HG03103 (cell line): ENCODE results near the gene USH2A.
"Not testable (repeated sequence)": the region's sequence is repeated elsewhere in the genome, so short reads cannot be mapped to it uniquely, and the experiment has no call there.

ENCODE experiments used
- ATAC-seq: cut with Tn5 transposase; IDR thresholded peaks from one replicate; pipeline ENCODE4 v1.9.1; 2021; ENCODE audit warnings: low read depth; ENCODE audit not compliant: unreplicated experiment

The USH2A gene

DNA sequence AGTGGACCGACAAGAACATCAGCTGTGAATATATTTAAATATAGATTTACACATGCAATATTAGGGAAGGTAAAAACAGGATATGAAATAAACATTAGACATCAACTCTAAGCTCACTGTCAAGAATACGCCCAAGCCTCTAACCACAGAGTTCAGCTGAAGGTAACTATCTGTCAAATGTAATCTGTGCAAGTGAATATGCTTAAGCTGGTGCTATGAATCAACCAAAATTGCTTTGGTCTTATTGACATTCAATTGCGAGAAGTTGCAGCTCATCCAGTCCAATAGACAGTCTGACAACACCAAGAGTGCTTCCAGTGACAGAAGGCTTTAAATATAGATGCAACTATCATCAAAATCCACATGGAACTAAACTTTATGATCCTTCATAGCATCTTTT lies 32.3 kb downstream of the USH2A start:
- no peak for ATAC-seq

- no peak for ATAC-seq
Measured at GRCh38 chr1:216389774-216390173, 33.5 kb downstream of the USH2A start.

DNA sequence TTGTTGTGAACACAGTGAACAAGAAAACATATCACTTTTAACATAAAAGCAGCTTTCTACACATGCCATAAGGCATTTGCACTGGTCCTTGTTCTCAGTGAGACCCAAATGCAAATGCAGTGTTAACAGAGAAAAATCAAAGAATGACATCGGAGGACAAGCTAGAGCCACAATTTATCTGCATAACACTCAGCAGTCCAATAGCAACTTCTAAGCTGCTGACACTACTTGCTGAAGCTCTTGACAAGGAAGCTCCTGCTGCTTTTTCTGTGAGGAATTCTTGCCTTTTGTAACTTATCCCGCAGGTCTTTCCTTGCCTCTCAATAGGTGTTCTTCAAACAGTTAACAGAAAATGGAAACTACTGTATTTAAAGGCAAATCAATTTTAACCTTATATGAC lies 34.7 kb downstream of the USH2A start:
- no peak for ATAC-seq

- ATAC-seq: no peak
Measured at GRCh38 chr1:216387782-216388181, 35.5 kb downstream of the USH2A start.

DNA sequence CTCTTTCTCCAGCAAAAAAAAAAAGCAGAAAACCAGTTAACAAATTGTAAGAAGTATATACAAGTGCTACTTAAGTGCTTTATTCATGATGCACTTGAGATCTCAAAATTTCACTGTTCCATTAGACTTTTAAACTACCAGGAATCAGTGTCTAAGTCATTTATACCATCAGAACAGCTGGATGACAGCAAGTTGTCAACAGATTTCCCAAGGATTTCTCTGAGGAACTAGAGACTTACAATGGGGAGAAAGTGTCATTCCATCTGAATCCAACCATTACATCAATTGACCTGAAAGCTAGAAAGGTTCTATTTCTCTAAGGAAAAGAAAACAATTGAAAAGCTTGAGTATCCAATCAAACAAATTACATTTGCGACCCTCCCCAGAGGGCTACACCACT lies 43.8 kb downstream of the USH2A start:
- no peak for ATAC-seq

GRCh38 chr1:216368249-216368648 lies 55.0 kb downstream of the USH2A start:
- ATAC-seq: no peak

DNA sequence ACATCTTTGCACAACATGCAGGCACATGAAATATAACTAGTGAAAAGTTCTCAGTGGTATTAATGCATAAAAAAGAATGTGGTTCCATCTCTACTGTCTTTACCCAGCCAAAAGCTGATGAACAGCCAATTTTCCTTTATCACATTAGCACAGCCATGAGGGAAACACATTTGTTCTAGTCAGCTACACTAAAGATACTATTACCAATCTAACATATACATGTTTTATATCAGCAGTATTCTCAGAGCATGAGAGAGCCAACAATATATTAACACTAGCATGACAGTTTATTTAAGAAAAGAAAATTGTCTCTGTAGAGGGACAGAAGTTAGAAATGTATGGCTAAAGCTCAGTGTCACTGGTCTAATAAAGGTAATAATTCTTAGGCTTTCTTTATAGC lies 56.3 kb downstream of the USH2A start:
- ATAC-seq: no peak

- no peak for ATAC-seq
Measured at GRCh38 chr1:216356945-216357344, 66.3 kb downstream of the USH2A start.

- no peak for ATAC-seq
Measured at GRCh38 chr1:216350186-216350585, 73.1 kb downstream of the USH2A start.

- no peak for ATAC-seq
Measured at GRCh38 chr1:216346526-216346925, 76.7 kb downstream of the USH2A start.

DNA sequence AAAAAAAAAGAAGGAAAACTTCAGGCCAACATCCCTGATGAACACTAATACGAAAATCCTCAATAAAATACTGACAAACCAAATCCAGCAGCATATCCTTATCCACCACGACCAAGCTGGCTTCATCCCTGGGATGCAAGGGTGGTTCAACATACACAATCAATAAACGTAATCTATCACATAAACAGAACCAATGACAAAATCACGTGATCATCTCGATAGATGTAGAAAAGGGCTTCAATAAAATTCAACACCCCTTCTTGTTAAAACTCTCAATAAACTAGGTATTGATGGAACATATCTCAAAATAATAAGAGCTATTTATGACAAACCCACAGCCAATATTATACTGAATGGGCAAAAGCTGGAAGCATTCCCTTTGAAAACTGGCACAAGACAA lies 82.7 kb downstream of the USH2A start:
- ATAC-seq: not testable (repeated sequence)

DNA sequence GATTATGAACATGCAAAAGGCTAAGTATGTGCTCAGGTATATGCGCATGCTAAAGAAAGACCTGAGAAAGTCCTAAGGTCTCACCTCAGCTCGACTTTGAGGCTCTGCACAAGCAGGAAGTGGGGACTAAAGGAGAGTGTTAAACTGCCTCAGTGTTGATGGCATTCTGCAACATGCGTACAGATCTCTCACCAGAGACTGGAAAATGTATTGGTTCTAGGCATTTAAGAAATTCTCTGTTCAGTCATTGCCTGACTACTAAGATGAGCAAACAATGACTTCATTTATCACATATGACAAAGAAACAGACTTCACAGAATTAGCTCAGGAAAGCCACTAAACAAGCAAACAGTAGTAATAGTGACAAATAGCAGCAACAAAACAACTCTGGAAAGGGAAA lies 90.8 kb downstream of the USH2A start:
- no peak for ATAC-seq

DNA sequence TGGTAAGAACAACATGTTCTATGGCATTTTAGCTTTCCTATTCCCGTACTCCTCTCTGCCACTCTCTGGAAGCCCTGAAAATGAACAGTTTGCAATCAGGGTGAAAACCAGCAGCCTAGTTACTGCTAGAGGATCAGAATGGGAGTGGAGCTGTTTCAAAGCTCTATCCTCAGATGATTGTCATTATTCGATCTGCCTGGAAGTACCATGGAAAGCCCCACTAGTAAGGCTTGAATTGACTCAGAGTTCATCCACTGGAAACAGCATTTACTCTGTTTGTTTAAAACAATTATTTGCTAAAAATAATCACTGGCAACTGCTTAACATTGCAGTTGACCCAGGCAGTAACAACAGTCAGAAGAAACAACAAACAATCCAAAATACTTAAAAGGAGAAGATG lies 91.2 kb downstream of the USH2A start:
- ATAC-seq: no peak

DNA sequence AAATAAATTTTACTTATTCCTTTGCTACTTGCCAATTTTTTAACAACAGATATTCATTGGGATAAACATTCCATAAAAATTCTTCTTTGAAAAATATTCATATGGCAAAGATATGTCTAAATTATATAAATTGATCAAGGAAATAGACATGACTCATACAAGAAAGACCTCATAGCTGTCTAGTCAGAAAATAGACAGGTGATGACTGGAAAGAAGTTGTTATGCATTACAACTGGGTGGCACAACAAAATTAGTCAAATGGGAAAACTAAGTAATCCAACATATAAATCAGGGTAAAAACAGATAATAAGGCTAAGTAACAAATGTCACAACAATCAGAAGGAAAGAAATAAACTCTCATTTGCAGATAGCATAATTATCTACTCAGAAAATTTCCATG lies 92.0 kb downstream of the USH2A start:
- no peak for ATAC-seq

GRCh38 chr1:216330262-216330661 lies 93.0 kb downstream of the USH2A start:
- ATAC-seq: no peak

- no peak for ATAC-seq
Measured at GRCh38 chr1:216325946-216326345, 97.3 kb downstream of the USH2A start.

GRCh38 chr1:216325336-216325735 lies 97.9 kb downstream of the USH2A start:
- ATAC-seq: no peak

GRCh38 chr1:216323344-216323743 lies 99.9 kb downstream of the USH2A start:
- ATAC-seq: no peak

DNA sequence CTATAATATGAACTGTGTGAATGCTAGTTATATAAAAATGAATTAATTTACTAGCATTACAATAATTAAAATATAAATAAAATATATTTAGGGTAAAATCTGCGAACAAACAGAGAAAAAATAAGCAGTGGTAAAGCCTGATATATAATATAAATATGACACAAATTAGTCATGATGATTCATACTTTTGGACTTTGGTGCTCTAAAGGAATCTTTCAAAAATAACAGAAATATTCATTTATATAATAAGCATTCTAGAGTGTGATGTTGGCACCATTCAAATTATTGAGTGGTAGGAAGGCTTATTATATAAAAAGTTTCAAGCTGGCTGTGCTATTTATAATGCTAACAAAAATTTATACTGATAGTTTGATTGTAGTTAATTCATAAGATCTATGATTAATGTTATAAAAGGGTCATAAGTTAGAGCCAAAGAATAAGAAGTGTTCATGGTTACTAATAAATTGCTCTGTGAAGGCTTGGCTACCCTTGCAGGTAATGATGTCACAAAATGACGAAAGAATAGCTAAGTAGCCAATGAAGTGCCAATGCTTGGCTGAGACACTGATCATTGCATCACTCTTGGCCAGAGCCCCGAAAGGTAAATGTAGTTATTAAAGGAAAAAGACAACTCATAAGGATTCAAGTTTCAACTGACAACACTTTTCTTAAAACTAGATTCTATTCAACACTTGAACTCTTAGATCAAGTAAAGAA lies 108.7 kb downstream of the USH2A start:
- ATAC-seq: no peak

- ATAC-seq: peak; percentile 53
Measured at GRCh38 chr1:216310776-216311175, 112.5 kb downstream of the USH2A start.

GRCh38 chr1:216306830-216307229 lies 116.4 kb downstream of the USH2A start:
- ATAC-seq: no peak

- ATAC-seq: no peak
Measured at GRCh38 chr1:216303690-216304089, 119.6 kb downstream of the USH2A start.

DNA sequence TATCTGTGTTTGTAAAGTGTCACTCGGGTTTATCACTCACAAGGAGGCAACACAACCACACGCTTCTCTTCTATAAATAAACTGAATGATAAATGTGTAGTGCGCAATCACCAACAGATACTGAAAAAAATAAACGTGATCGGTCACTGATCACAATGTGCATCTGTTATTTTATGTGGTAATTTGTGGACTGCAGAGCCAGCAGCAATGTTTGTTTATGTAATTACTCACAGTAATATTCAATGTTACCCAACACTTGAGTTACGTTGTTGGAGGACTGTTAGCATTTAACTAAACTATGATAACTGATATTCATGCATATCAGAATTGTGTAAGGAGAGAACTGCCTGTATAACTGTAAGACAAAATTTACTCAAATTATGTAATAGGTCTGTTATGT lies 129.6 kb downstream of the USH2A start:
- no peak for ATAC-seq
